H9 (cell line): ENCODE measurements around the gene MAP4K1. TPM values are rescaled to one million over a fixed set of nuclear protein-coding genes. Genes with fewer than 3 reads are reported as not detected.

Experiments used
- DNase-seq: peaks from one replicate; pipeline ENCODE4 v3.0.0-alpha.2; 2017
- H2AFZ ChIP-seq: one replicate; pipeline ENCODE4 v1.6.1; 2013; ENCODE audit warnings: mild to moderate bottlenecking, low read length, control low read depth, moderate library complexity
- H2AK5ac ChIP-seq: 2 replicates; pipeline ENCODE4 v1.6.1; 2013; ENCODE audit warnings: low read length, control low read depth, mixed read lengths; ENCODE audit not compliant: insufficient read length
- H2BK120ac ChIP-seq: one replicate; pipeline ENCODE4 v1.6.1; 2013; ENCODE audit warnings: low read depth, mild to moderate bottlenecking, low read length, control low read depth, inconsistent platforms; ENCODE audit not compliant: poor library complexity, severe bottlenecking
- H2BK12ac ChIP-seq: 2 replicates; pipeline ENCODE4 v1.6.1; 2013; ENCODE audit warnings: low read length, control low read depth, mixed read lengths, low read depth; ENCODE audit not compliant: insufficient read length
- H2BK15ac ChIP-seq: 2 replicates; pipeline ENCODE4 v1.6.1; 2013; ENCODE audit warnings: low read depth, low read length, control low read depth
- H2BK20ac ChIP-seq: one replicate; pipeline ENCODE4 v1.6.1; 2013; ENCODE audit warnings: low read depth, mild to moderate bottlenecking, low read length, control low read depth, inconsistent platforms; ENCODE audit not compliant: poor library complexity, severe bottlenecking
- H2BK5ac ChIP-seq: 2 replicates; pipeline ENCODE4 v1.6.1; 2013; ENCODE audit warnings: low read length, control low read depth, mixed read lengths; ENCODE audit not compliant: insufficient read length
- H3K14ac ChIP-seq: 2 replicates; pipeline ENCODE4 v1.6.1; 2013; ENCODE audit warnings: low read length, control low read depth; ENCODE audit not compliant: insufficient read depth
- H3K18ac ChIP-seq: 2 replicates; pipeline ENCODE4 v1.6.1; 2013; ENCODE audit warnings: low read depth, mild to moderate bottlenecking, mixed read lengths, low read length, control low read depth; ENCODE audit not compliant: insufficient read length
- H3K23ac ChIP-seq: 2 replicates; pipeline ENCODE4 v1.6.1; 2013; ENCODE audit warnings: low read length, control low read depth, mixed read lengths, low read depth; ENCODE audit not compliant: insufficient read length
- H3K23me2 ChIP-seq: 2 replicates; pipeline ENCODE4 v1.6.1; 2013; ENCODE audit warnings: low read depth, mild to moderate bottlenecking, mixed read lengths, low read length, control low read depth; ENCODE audit not compliant: insufficient read length, poor library complexity, severe bottlenecking
- H3K27ac ChIP-seq: 2 replicates; pipeline ENCODE4 v1.5.1; 2013; ENCODE audit warnings: low read length, control low read depth, mixed read lengths, low read depth; ENCODE audit not compliant: insufficient read length
- H3K27me3 ChIP-seq: 2 replicates; pipeline ENCODE4 v1.6.1; 2013; ENCODE audit warnings: low read length, control low read depth, inconsistent platforms; ENCODE audit not compliant: insufficient read depth
- H3K4ac ChIP-seq: 2 replicates; pipeline ENCODE4 v1.6.1; 2013; ENCODE audit warnings: low read depth, mild to moderate bottlenecking, control low read depth, inconsistent platforms, low read length, moderate library complexity
- H3K4me1 ChIP-seq: 2 replicates; pipeline ENCODE4 v1.6.1; 2013; ENCODE audit warnings: low read length, control low read depth, inconsistent platforms; ENCODE audit not compliant: insufficient read depth
- H3K4me2 ChIP-seq: 2 replicates; pipeline ENCODE4 v1.6.1; 2013; ENCODE audit warnings: low read length, control low read depth, mixed read lengths; ENCODE audit not compliant: insufficient read length, insufficient read depth
- H3K56ac ChIP-seq: 2 replicates; pipeline ENCODE4 v1.6.1; 2013; ENCODE audit warnings: low read depth, mild to moderate bottlenecking, mixed read lengths, low read length, control low read depth; ENCODE audit not compliant: insufficient read length
- H3K79me1 ChIP-seq: 2 replicates; pipeline ENCODE4 v1.6.1; 2013; ENCODE audit warnings: low read depth, mild to moderate bottlenecking, moderate library complexity, low read length, control low read depth, inconsistent platforms; ENCODE audit not compliant: insufficient read depth, poor library complexity, severe bottlenecking
- H3K79me2 ChIP-seq: 2 replicates; pipeline ENCODE4 v1.6.1; 2013; ENCODE audit warnings: low read length, control low read depth, inconsistent platforms; ENCODE audit not compliant: insufficient read depth
- H3K9ac ChIP-seq: 2 replicates; pipeline ENCODE4 v1.6.1; 2013; ENCODE audit warnings: low read length, control low read depth, mixed read lengths; ENCODE audit not compliant: insufficient read length; ENCODE audit errors: extremely low read depth
- H3K9me3 ChIP-seq: one replicate; pipeline ENCODE4 v1.6.1; 2013; ENCODE audit warnings: low read depth, low read length, inconsistent platforms; ENCODE audit not compliant: control insufficient read depth
- H3T11ph ChIP-seq: one replicate; pipeline ENCODE4 v1.6.1; 2013; ENCODE audit warnings: mild to moderate bottlenecking, low read length, control low read depth, inconsistent platforms
- H4K20me1 ChIP-seq: one replicate; pipeline ENCODE4 v1.6.1; 2013; ENCODE audit not compliant: control insufficient read depth, insufficient read length, insufficient read depth
- H4K5ac ChIP-seq: 2 replicates; pipeline ENCODE4 v1.6.1; 2013; ENCODE audit warnings: low read depth, mild to moderate bottlenecking, mixed read lengths, low read length, control low read depth; ENCODE audit not compliant: insufficient read length
- H4K8ac ChIP-seq: replicated peaks from 2 replicates; pipeline ENCODE4 v1.6.1; 2013; ENCODE audit warnings: low read length, control low read depth, mixed read lengths, low read depth; ENCODE audit not compliant: insufficient read length
- H4K91ac ChIP-seq: 2 replicates; pipeline ENCODE4 v1.6.1; 2013; ENCODE audit warnings: low read depth, mild to moderate bottlenecking, moderate library complexity, mixed read lengths, low read length, control low read depth; ENCODE audit not compliant: insufficient read length
- H3K27ac Mint-ChIP-seq, 3 experiments: 2 replicates in 2 of 3; 3 replicates in 1 of 3; pipeline ENCODE4 v1.8.0; 2020 to 2021; ENCODE audit warnings: mixed read lengths in 3 of 3, mild to moderate bottlenecking in 1 of 3, moderate library complexity in 1 of 3
- H3K27me3 Mint-ChIP-seq: 2 replicates; pipeline ENCODE4 v1.8.0; 2021; ENCODE audit warnings: low read depth, mild to moderate bottlenecking, moderate library complexity, mixed read lengths
- H3K36me3 Mint-ChIP-seq, 3 experiments: 2 replicates in 2 of 3; 3 replicates in 1 of 3; pipeline ENCODE4 v1.8.0; 2020 to 2021; ENCODE audit warnings: low read depth in 3 of 3, mixed read lengths in 3 of 3; ENCODE audit not compliant: insufficient read depth in 1 of 3
- H3K4me1 Mint-ChIP-seq, 2 experiments: 2 replicates each; pipeline ENCODE4 v1.8.0; 2020; ENCODE audit warnings: mixed read lengths in 2 of 2
- H3K4me3 Mint-ChIP-seq, 2 experiments: 2 replicates in 1 of 2; 3 replicates in 1 of 2; pipeline ENCODE4 v1.8.0; 2020 to 2021; ENCODE audit warnings: mild to moderate bottlenecking in 2 of 2, mixed read lengths in 2 of 2, moderate library complexity in 1 of 2
- H3K9me3 Mint-ChIP-seq, 2 experiments: 2 replicates in 1 of 2; 3 replicates in 1 of 2; pipeline ENCODE4 v1.8.0; 2020; ENCODE audit warnings: mild to moderate bottlenecking in 2 of 2, mixed read lengths in 2 of 2, moderate library complexity in 1 of 2
- CTCF ChIP-seq: fragments of 200-600 bp; sonication (generic); conservative IDR thresholded peaks from 3 replicates; pipeline ENCODE4 v1.8.0; 2021; ENCODE audit warnings: antibody characterized with exemption, mild to moderate bottlenecking
- WGBS: extraction: QIAGEN DNeasy Blood & Tissue Kit; methylation state at CpG from one replicate; pipeline ENCODE4 v1.1.7; 2013; ENCODE audit warnings: missing lambda C conversion rate, low lambda C conversion rate, mixed read lengths; ENCODE audit not compliant: insufficient read length; ENCODE audit errors: extremely low coverage; 5-methylcytosine and 5-hydroxymethylcytosine counted together
- total RNA-seq: library from RNA; stranded (reverse); gene quantifications from 2 replicates; pipeline ENCODE4 v1.2.1, GENCODE V29; 2021

The MAP4K1 gene
- total RNA-seq, 1 experiment from 2014 or later, result 31.1 TPM

GRCh38 chr19:38551450-38551813 is 66.3 kb downstream of the MAP4K1 start:
- no peak for DNase-seq
- H3K27me3 Mint-ChIP-seq, result no peaks in the 10 kb centered on the region
- H2BK20ac ChIP-seq, result no peak overlapping the region
- H2BK5ac ChIP-seq, result no peak overlapping the region
- H3K4ac ChIP-seq, result no peak overlapping the region
- H3K23me2 ChIP-seq, result no peaks in the 10 kb centered on the region
- H3K79me1 ChIP-seq, result no peaks in the 10 kb centered on the region
- no peak overlapping the region for H4K5ac ChIP-seq
- no peaks in the 10 kb centered on the region for H3K4me1 ChIP-seq
- no peaks in the 10 kb centered on the region for H3K27me3 ChIP-seq
- H3K4me1 Mint-ChIP-seq, result peaks cover 4 to 6% of the 10 kb centered on the region in 2 experiments
- no peak overlapping the region for H4K91ac ChIP-seq
- no peaks in the 10 kb centered on the region for H4K20me1 ChIP-seq
- H3K23ac ChIP-seq, result no peak overlapping the region
- peaks cover 13 to 18% (median 13%) of the 10 kb centered on the region in 3 experiments; a peak in 6 of 7 replicates for H3K36me3 Mint-ChIP-seq
- H3K56ac ChIP-seq, result no peak overlapping the region
- H2AK5ac ChIP-seq, result no peak overlapping the region
- no peak overlapping the region for H3K9ac ChIP-seq
- no peak overlapping the region for H2BK12ac ChIP-seq
- no peaks in the 10 kb centered on the region for H3K79me2 ChIP-seq
- H3K9me3 ChIP-seq, result no peaks in the 10 kb centered on the region
- H3T11ph ChIP-seq, result no peak overlapping the region
- no peak overlapping the region for H2BK15ac ChIP-seq
- H2AFZ ChIP-seq, result no peak overlapping the region
- H3K4me2 ChIP-seq, result no peak overlapping the region
- no peaks in the 10 kb centered on the region for H3K9me3 Mint-ChIP-seq
- H4K8ac ChIP-seq, result no peak overlapping the region
- no peak overlapping the region for H3K4me3 Mint-ChIP-seq
- H3K27ac ChIP-seq, result no peak overlapping the region
- H3K27ac Mint-ChIP-seq, result peak overlapping the region in 2 of 3 experiments; percentile 38 to 79; a peak in 4 of 7 replicates
- no peak overlapping the region for H3K14ac ChIP-seq
- no CpG with 5 or more reads among the region's 6 CpGs for WGBS
- no peak for TF ChIP-seq CTCF
- H3K18ac ChIP-seq, result no peak overlapping the region
- no peak overlapping the region for H2BK120ac ChIP-seq
